ENCODE measurements around the gene PSMD2.

- TF ChIP-seq CTCF (IDR thresholded peaks at IDR 0.05) (no peak), POLR2A (IDR thresholded peaks at IDR 0.05) (no peak), POLR2AphosphoS5 (IDR thresholded peaks at IDR 0.05) (no peak), EP300 (IDR thresholded peaks at IDR 0.05) (no peak)
Observed at GRCh38 chr3:184308744-184309143, 9.7 kb downstream of the PSMD2 start.

All from stomach (tissue), 4 donors.